ENCODE measurements around the gene IFFO2. TPM values are rescaled to one million over a fixed set of nuclear protein-coding genes. Genes with fewer than 3 reads are reported as not detected.
"Not testable (repeated sequence)": the region's sequence is repeated elsewhere in the genome, so short reads cannot be mapped to it uniquely, and the experiment has no call there.

Gene IFFO2
- total RNA-seq, 1 experiment from 2014 or later, result 13.0 TPM

DNA sequence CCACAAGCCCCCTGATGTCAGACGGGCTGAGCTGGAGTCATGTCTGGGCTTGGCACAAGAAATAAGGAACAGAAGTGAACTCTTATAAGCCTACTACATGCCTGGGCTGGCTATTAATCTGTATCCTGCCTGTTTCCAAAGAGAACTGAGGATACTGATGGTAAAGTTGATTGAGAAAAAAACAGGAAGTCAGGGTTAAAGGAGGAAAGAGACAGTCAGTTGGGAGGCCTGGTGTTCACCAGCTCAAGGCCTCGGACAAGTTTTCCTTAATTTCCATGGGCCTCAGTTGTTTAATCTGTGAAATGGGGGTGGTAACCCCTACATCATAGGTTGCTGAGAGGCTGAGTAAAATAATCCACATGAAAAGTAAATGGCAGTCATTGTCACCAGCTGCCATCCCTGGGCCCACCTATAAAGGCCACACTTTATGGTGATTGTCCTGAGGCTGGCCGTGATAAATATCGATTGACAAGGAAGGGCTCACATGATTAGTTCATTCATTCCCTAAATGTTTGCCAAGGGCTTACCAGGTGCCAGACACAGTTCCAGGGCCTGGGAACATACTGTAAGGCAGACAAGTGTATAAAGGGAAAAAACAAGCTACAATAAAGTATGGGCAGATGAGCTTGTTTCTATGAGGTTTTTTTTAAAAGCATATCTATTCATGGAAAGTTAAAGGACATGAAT, 57.0 kb downstream of the IFFO2 start:
- TF ChIP-seq, protein P1, sequence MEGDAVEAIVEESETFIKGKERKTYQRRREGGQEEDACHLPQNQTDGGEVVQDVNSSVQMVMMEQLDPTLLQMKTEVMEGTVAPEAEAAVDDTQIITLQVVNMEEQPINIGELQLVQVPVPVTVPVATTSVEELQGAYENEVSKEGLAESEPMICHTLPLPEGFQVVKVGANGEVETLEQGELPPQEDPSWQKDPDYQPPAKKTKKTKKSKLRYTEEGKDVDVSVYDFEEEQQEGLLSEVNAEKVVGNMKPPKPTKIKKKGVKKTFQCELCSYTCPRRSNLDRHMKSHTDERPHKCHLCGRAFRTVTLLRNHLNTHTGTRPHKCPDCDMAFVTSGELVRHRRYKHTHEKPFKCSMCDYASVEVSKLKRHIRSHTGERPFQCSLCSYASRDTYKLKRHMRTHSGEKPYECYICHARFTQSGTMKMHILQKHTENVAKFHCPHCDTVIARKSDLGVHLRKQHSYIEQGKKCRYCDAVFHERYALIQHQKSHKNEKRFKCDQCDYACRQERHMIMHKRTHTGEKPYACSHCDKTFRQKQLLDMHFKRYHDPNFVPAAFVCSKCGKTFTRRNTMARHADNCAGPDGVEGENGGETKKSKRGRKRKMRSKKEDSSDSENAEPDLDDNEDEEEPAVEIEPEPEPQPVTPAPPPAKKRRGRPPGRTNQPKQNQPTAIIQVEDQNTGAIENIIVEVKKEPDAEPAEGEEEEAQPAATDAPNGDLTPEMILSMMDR (IDR thresholded peaks at IDR 0.05; ENCODE audit: unreplicated experiment), result no peak
- Mint-ChIP-seq H3K9me3 (ENCODE audit: low read depth, unreplicated experiment) (no peaks in the 10 kb centered on the region), H3K4me3 (ENCODE audit: low read depth, unreplicated experiment) (no peak overlapping the region), H3K27ac (ENCODE audit: unreplicated experiment) (no peak overlapping the region), H3K4me1 (ENCODE audit: low read depth, unreplicated experiment) (peaks cover 14% of the 10 kb centered on the region), H3K27me3 (ENCODE audit: unreplicated experiment) (no peaks in the 10 kb centered on the region), H3K36me3 (ENCODE audit: insufficient read depth, unreplicated experiment) (peaks cover 19% of the 10 kb centered on the region)
- DNase-seq, result no peak
- BruUV-seq (replicated peaks), result no TSS peak
- CTCF ChIA-PET, result interaction anchor here (1.5 kb wide), 1 partner anchor 13 kb away, joined by 3 read pairs; no protein-coding TSS in a partner anchor
- intact Hi-C loops (cut with micrococcal nuclease; ENCODE audit: unreplicated experiment), result loop anchor here (10.0 kb wide), 1 partner anchor 55 kb away; the partner anchor contains the start of gene IFFO2

DNA sequence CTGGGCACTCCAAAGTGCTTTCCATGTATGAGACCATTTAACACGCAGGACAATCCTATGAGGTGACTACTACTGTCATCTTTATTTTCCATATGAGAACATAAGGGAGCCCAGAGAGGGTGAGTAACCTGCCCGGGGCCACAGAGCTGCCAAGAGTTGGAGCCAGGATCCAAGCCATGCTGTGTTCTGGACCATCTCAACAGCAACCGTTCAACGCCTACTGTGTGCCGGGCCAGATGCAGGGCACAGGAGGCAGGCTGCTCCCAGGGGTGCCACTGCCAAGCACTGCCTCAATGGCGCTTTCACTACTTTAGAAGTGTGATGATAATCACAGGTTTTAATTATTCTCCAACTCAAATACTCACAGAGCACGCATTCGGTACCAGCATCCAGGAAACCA, 57.9 kb downstream of the IFFO2 start:
- no peak overlapping the region for H3K27ac Mint-ChIP-seq (ENCODE audit: unreplicated experiment)
- BruUV-seq (replicated peaks), result no TSS peak
- DNase-seq, result no peak
- H3K27me3 Mint-ChIP-seq (ENCODE audit: unreplicated experiment), result no peaks in the 10 kb centered on the region
- H3K4me1 Mint-ChIP-seq (ENCODE audit: low read depth, unreplicated experiment), result peaks cover 12% of the 10 kb centered on the region
- CTCF ChIA-PET, result no interaction called here
- peaks cover 19% of the 10 kb centered on the region for H3K36me3 Mint-ChIP-seq (ENCODE audit: insufficient read depth, unreplicated experiment)
- TF ChIP-seq, protein P1 (IDR thresholded peaks at IDR 0.05; ENCODE audit: unreplicated experiment), result no peak
- no peaks in the 10 kb centered on the region for H3K9me3 Mint-ChIP-seq (ENCODE audit: low read depth, unreplicated experiment)
- no peak overlapping the region for H3K4me3 Mint-ChIP-seq (ENCODE audit: low read depth, unreplicated experiment)
- intact Hi-C loops (cut with micrococcal nuclease; ENCODE audit: unreplicated experiment), result no loop called here

DNA sequence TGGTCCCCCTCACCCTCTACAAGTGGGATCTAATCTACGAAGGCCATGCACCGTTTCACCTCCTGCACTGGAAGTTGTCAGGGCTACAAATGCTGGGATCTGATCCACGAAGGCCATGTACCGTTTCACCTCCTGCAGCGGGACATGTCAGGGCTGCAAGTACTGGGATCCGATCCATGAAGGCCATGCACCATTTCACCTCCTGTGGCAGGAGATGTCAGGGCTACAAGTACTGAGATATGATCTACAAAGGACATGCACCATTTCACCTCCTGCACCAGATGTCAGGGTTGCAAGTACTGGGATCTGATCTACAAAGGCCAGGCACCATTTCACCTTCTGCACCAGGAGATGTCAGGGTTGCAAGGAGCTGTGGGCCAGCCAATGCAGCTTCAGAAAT, 61.2 kb downstream of the IFFO2 start:
- Mint-ChIP-seq H3K4me3 (ENCODE audit: low read depth, unreplicated experiment) (no peak overlapping the region), H3K36me3 (ENCODE audit: insufficient read depth, unreplicated experiment) (peaks cover 5% of the 10 kb centered on the region), H3K4me1 (ENCODE audit: low read depth, unreplicated experiment) (no peaks in the 10 kb centered on the region), H3K9me3 (ENCODE audit: low read depth, unreplicated experiment) (no peaks in the 10 kb centered on the region), H3K27ac (ENCODE audit: unreplicated experiment) (no peak overlapping the region), H3K27me3 (ENCODE audit: unreplicated experiment) (no peaks in the 10 kb centered on the region)
- intact Hi-C loops (cut with micrococcal nuclease; ENCODE audit: unreplicated experiment), result no loop called here
- CTCF ChIA-PET, result no interaction called here
- TF ChIP-seq, protein P1 (IDR thresholded peaks at IDR 0.05; ENCODE audit: unreplicated experiment), result no peak
- no peak for DNase-seq
- BruUV-seq (replicated peaks), result no TSS peak

DNA sequence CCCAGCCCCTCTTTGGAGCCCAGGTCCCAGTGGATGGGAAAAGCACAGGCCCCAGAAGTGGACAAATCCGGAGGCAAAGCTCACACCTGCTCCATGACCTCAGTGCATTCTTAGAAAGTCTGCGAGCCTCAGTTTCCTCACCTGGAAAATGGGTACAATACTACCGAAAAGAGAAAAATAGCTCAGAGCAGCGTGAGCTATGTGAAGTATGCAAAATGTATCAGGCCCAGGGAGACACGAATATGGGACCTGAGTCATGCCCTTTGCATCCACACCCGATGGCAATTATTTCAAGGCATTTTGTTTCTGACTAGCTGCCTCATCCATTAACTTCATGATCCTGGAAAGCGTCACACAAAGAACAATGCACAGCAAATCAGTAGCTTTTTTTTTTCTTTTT, 63.4 kb downstream of the IFFO2 start:
- no peaks in the 10 kb centered on the region for H3K27me3 Mint-ChIP-seq (ENCODE audit: unreplicated experiment)
- H3K4me3 Mint-ChIP-seq (ENCODE audit: low read depth, unreplicated experiment), result no peak overlapping the region
- H3K9me3 Mint-ChIP-seq (ENCODE audit: low read depth, unreplicated experiment), result no peaks in the 10 kb centered on the region
- no peak overlapping the region for H3K27ac Mint-ChIP-seq (ENCODE audit: unreplicated experiment)
- no peaks in the 10 kb centered on the region for H3K4me1 Mint-ChIP-seq (ENCODE audit: low read depth, unreplicated experiment)
- CTCF ChIA-PET, result interaction anchor here (1.2 kb wide), 1 partner anchor 9 kb away, joined by 4 read pairs; no protein-coding TSS in a partner anchor
- intact Hi-C loops (cut with micrococcal nuclease; ENCODE audit: unreplicated experiment), result no loop called here
- H3K36me3 Mint-ChIP-seq (ENCODE audit: insufficient read depth, unreplicated experiment), result peaks cover 5% of the 10 kb centered on the region
- no TSS peak for BruUV-seq (replicated peaks)
- no peak for DNase-seq
- TF ChIP-seq, protein P1 (IDR thresholded peaks at IDR 0.05; ENCODE audit: unreplicated experiment), result no peak

DNA sequence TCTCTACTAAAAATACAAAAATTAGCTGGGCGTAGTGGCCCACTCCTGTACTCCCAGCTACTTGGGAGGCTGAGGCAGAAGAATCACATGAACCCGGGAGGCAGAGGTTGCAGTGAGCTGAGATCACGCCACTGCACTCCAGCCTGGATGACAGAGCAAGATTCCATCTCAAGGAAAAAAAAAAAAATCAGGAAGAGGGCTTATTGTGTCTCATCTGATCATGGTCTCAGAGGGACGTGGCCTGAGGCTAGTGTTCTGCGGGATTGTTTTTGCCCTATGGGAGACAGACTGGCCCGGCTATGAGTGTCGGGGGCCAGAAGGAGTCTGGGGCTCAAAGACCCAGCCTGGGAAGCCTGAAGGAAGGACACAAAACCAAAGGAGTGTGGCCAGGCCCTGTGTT, 64.6 kb downstream of the IFFO2 start:
- BruUV-seq (replicated peaks); H3K27ac Mint-ChIP-seq (ENCODE audit: unreplicated experiment); intact Hi-C loops (cut with micrococcal nuclease; ENCODE audit: unreplicated experiment); H3K4me3 Mint-ChIP-seq (ENCODE audit: low read depth, unreplicated experiment); H3K4me1 Mint-ChIP-seq (ENCODE audit: low read depth, unreplicated experiment); H3K27me3 Mint-ChIP-seq (ENCODE audit: unreplicated experiment); H3K9me3 Mint-ChIP-seq (ENCODE audit: low read depth, unreplicated experiment); CTCF ChIA-PET; H3K36me3 Mint-ChIP-seq (ENCODE audit: insufficient read depth, unreplicated experiment); DNase-seq: not testable (repeated sequence)

Measured in Calu3 (cell line).